ENCODE data around the gene C1QC.

- TF ChIP-seq EZH2 (IDR thresholded peaks at IDR 0.05) (no peak), POLR2AphosphoS5 (IDR thresholded peaks at IDR 0.05; ENCODE audit: borderline replicate concordance, low read depth, low read length) (no peak), FOXP2 (optimal IDR thresholded peaks at IDR 0.05; ENCODE audit: control extremely low read depth, extremely low read length, insufficient read depth) (no peak)
These were observed 26.9 kb upstream of the C1QC start for GRCh38 chr1:22616571-22616970.

Data from SK-N-MC (cell line).